Activated CD8-positive, alpha-beta memory T cell treated with anti-CD3 and anti-CD28 coated beads for 1 hour (primary cell): ENCODE measurements around the gene B2M.
"Not testable (repeated sequence)": the region's sequence is repeated elsewhere in the genome, so short reads cannot be mapped to it uniquely, and the experiment has no call there.

ENCODE experiments used
- DNase-seq, 2 donors: peaks; one replicate each; pipeline ENCODE4 v3.0.0-alpha.2; 2020; ENCODE audit warnings: low read depth in 1 of 2; ENCODE audit errors: extremely low read depth in 1 of 2

B2M gene

DNA sequence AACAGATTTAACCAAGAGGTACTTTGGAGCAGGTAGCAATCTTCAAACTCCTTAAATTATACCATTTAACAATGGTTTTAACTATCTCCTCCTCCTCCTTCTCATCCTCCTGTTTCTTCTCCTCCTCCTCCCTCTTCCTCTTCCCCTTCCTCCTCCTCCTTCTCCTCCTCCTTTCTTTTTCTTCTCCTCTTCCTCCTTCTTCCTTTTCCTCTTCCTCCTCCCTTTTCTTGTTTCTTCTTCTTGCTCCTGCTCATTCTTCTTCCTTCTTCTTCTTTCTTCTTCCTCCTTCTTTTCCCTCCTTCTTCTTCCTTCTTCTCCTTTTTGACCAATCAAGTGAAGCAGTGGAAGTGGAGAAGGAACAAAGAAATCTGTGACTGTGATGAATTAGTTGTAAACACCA, 14.3 kb upstream of the B2M start:
- DNase-seq: no peak

DNA sequence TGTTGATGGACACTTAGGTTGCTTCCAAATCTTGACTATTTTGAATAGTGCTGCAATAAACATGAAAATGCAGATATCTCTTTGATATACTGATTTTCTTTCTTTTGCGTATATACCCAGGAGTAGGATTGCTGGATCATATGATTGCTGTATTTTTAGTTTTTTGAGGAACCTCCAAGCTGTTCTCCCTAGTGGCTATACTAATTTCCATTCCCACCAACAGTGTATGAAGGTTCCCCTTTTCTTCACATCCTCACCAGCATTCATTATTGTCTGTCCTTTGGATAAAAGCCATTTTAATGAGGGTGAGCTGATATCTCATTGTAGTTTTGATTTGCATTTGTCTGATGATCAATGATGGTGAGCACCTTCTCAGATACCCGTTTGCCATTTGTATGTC, 12.7 kb upstream of the B2M start:
- DNase-seq: no peak

DNA sequence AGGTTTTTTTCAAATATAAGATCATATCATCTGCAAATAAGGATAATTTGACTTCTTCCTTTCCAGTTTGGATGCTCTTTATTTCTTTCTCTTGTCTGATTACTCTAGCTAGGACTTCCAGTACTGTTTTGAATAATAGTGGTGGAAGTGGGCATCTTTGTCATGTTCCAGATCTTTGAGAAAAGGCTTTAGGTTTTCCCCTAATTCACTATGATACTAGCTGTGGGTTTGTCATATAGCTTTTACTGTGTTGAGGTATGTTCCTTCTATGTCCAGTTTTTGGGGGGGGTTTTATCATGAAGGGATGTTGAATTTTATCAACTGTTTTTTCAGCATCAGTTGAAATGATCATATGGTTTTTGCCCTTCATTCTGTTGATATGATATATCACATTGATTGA, 10.6 kb upstream of the B2M start:
- DNase-seq: not testable (repeated sequence)

DNA sequence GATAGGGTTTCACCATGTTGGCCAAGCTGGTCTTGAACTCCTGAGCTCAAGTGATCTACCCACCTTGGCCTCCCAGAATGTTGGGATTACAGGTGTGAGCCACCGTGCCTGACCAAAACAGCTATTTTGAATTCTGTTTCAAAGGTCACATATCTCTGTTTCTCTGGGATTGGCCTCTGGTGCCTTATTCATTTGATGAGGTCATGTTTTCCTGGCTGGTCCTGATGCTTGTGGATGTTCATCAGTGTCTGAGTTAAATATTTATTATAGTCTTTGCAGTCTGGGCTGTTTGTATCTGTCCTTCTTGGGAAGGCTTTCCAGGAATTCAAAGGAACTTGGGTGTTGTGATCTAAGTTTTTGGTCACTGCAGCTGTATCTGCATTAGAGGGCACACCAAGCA, 5.3 kb upstream of the B2M start:
- no peak for DNase-seq

DNA sequence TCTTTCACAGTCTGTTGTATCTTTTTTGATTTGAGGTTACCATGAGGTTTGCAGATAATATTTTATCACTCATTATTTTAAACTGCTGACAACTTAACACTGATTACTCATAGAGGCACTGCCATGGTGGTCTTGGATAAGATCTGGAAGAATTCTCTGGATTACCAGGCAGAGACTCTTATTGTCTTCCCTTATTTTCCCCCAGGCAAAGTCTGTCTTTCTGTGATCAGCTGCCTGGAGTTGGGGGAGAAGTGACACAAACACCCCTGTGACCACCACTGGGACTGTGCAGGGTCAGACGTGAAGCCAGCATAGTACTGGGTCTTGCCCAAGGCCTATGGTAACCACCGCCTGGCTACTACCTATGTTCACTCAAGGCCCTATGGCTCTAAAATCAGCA, 4.9 kb upstream of the B2M start:
- DNase-seq: no peak

DNA sequence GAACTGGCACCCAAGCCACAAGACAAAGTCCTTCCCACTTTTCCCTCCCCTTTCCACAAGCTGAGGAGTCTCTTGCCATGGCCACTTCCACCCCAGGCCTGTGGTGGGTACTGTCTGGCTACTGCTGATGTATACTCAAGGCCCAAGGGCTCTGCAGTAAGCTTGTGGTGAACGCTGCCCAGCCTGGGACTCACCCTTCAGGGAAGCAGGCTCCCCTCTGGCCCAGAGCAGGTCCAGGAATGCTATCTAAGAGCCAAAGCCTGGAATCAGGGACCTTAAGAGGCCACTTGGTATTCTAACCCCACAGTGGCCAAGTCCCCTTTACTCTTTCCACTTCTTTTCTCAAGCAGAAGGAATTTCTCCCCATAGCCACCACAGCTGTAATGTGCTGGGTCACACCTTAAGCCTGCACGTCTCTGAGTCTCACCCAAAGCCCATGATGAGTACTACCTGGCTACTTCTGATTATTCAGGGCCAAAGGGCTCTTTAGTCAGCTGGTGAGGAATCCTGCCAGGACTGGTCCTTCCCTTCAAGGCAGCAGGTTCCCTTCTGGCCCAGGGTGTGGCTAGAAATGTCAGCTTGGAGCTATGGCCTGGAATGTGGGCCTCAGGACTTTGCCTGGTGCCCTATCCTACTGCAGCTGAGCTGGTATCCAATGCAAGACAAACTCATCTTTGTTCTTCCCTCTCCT, 4.2 kb upstream of the B2M start:
- no peak for DNase-seq

DNA sequence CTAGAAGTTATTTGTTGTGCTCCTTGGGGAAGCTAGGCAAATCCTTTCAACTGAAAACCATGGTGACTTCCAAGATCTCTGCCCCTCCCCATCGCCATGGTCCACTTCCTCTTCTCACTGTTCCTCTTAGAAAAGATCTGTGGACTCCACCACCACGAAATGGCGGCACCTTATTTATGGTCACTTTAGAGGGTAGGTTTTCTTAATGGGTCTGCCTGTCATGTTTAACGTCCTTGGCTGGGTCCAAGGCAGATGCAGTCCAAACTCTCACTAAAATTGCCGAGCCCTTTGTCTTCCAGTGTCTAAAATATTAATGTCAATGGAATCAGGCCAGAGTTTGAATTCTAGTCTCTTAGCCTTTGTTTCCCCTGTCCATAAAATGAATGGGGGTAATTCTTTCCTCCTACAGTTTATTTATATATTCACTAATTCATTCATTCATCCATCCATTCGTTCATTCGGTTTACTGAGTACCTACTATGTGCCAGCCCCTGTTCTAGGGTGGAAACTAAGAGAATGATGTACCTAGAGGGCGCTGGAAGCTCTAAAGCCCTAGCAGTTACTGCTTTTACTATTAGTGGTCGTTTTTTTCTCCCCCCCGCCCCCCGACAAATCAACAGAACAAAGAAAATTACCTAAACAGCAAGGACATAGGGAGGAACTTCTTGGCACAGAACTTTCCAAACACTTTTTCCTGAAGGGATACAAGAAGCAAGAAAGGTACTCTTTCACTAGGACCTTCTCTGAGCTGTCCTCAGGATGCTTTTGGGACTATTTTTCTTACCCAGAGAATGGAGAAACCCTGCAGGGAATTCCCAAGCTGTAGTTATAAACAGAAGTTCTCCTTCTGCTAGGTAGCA, 851 bp upstream of the B2M start:
- no peak for DNase-seq

DNA sequence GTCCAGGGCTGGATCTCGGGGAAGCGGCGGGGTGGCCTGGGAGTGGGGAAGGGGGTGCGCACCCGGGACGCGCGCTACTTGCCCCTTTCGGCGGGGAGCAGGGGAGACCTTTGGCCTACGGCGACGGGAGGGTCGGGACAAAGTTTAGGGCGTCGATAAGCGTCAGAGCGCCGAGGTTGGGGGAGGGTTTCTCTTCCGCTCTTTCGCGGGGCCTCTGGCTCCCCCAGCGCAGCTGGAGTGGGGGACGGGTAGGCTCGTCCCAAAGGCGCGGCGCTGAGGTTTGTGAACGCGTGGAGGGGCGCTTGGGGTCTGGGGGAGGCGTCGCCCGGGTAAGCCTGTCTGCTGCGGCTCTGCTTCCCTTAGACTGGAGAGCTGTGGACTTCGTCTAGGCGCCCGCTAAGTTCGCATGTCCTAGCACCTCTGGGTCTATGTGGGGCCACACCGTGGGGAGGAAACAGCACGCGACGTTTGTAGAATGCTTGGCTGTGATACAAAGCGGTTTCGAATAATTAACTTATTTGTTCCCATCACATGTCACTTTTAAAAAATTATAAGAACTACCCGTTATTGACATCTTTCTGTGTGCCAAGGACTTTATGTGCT, 527 bp downstream of the B2M start:
- DNase-seq: peak in 1 of 2 donors; percentile 39

DNA sequence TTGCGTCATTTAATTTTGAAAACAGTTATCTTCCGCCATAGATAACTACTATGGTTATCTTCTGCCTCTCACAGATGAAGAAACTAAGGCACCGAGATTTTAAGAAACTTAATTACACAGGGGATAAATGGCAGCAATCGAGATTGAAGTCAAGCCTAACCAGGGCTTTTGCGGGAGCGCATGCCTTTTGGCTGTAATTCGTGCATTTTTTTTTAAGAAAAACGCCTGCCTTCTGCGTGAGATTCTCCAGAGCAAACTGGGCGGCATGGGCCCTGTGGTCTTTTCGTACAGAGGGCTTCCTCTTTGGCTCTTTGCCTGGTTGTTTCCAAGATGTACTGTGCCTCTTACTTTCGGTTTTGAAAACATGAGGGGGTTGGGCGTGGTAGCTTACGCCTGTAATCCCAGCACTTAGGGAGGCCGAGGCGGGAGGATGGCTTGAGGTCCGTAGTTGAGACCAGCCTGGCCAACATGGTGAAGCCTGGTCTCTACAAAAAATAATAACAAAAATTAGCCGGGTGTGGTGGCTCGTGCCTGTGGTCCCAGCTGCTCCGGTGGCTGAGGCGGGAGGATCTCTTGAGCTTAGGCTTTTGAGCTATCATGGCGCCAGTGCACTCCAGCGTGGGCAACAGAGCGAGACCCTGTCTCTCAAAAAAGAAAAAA, 1.2 kb downstream of the B2M start:
- no peak for DNase-seq

DNA sequence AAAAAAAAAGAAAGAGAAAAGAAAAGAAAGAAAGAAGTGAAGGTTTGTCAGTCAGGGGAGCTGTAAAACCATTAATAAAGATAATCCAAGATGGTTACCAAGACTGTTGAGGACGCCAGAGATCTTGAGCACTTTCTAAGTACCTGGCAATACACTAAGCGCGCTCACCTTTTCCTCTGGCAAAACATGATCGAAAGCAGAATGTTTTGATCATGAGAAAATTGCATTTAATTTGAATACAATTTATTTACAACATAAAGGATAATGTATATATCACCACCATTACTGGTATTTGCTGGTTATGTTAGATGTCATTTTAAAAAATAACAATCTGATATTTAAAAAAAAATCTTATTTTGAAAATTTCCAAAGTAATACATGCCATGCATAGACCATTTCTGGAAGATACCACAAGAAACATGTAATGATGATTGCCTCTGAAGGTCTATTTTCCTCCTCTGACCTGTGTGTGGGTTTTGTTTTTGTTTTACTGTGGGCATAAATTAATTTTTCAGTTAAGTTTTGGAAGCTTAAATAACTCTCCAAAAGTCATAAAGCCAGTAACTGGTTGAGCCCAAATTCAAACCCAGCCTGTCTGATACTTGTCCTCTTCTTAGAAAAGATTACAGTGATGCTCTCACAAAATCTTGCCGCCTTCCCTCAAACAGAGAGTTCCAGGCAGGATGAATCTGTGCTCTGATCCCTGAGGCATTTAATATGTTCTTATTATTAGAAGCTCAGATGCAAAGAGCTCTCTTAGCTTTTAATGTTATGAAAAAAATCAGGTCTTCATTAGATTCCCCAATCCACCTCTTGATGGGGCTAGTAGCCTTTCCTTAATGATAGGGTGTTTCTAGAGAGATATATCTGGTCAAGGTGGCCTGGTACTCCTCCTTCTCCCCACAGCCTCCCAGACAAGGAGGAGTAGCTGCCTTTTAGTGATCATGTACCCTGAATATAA, 2.0 kb downstream of the B2M start:
- no peak for DNase-seq

DNA sequence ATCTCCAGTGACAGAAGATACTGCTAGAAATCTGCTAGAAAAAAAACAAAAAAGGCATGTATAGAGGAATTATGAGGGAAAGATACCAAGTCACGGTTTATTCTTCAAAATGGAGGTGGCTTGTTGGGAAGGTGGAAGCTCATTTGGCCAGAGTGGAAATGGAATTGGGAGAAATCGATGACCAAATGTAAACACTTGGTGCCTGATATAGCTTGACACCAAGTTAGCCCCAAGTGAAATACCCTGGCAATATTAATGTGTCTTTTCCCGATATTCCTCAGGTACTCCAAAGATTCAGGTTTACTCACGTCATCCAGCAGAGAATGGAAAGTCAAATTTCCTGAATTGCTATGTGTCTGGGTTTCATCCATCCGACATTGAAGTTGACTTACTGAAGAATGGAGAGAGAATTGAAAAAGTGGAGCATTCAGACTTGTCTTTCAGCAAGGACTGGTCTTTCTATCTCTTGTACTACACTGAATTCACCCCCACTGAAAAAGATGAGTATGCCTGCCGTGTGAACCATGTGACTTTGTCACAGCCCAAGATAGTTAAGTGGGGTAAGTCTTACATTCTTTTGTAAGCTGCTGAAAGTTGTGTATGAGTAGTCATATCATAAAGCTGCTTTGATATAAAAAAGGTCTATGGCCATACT, 4.0 kb downstream of the B2M start:
- no peak for DNase-seq

DNA sequence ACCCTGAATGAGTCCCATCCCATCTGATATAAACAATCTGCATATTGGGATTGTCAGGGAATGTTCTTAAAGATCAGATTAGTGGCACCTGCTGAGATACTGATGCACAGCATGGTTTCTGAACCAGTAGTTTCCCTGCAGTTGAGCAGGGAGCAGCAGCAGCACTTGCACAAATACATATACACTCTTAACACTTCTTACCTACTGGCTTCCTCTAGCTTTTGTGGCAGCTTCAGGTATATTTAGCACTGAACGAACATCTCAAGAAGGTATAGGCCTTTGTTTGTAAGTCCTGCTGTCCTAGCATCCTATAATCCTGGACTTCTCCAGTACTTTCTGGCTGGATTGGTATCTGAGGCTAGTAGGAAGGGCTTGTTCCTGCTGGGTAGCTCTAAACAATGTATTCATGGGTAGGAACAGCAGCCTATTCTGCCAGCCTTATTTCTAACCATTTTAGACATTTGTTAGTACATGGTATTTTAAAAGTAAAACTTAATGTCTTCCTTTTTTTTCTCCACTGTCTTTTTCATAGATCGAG, 4.5 kb downstream of the B2M start:
- no peak for DNase-seq

DNA sequence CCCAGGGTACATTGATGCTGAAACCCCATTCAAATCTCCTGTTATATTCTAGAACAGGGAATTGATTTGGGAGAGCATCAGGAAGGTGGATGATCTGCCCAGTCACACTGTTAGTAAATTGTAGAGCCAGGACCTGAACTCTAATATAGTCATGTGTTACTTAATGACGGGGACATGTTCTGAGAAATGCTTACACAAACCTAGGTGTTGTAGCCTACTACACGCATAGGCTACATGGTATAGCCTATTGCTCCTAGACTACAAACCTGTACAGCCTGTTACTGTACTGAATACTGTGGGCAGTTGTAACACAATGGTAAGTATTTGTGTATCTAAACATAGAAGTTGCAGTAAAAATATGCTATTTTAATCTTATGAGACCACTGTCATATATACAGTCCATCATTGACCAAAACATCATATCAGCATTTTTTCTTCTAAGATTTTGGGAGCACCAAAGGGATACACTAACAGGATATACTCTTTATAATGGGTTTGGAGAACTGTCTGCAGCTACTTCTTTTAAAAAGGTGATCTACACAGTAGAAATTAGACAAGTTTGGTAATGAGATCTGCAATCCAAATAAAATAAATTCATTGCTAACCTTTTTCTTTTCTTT, 5.8 kb downstream of the B2M start:
- DNase-seq: no peak

DNA sequence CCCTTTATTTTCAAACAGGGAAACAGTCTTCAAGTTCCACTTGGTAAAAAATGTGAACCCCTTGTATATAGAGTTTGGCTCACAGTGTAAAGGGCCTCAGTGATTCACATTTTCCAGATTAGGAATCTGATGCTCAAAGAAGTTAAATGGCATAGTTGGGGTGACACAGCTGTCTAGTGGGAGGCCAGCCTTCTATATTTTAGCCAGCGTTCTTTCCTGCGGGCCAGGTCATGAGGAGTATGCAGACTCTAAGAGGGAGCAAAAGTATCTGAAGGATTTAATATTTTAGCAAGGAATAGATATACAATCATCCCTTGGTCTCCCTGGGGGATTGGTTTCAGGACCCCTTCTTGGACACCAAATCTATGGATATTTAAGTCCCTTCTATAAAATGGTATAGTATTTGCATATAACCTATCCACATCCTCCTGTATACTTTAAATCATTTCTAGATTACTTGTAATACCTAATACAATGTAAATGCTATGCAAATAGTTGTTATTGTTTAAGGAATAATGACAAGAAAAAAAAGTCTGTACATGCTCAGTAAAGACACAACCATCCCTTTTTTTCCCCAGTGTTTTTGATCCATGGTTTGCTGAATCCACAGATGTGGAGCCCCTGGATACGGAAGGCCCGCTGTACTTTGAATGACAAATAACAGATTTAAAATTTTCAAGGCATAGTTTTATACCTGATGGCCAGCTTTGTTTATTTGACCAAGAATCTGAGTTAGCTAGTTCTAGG, 7.0 kb downstream of the B2M start:
- no peak for DNase-seq

DNA sequence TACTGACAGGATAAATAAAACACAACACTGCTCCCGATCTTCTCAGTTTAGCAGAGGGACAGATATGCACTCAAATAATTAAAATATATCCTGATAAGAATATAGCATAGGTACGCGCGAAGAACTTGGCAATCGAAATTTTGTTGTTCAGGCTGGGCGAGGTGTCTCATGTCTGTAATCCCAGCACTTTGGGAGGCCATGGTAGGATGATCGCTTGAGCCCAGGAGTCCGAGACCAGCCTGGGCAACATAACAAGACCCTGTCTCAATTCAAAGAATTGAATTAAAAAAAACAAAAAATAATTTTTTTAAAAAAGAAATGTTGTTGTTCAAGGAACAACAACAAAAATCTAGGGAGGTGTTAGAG, 7.6 kb downstream of the B2M start:
- no peak for DNase-seq

DNA sequence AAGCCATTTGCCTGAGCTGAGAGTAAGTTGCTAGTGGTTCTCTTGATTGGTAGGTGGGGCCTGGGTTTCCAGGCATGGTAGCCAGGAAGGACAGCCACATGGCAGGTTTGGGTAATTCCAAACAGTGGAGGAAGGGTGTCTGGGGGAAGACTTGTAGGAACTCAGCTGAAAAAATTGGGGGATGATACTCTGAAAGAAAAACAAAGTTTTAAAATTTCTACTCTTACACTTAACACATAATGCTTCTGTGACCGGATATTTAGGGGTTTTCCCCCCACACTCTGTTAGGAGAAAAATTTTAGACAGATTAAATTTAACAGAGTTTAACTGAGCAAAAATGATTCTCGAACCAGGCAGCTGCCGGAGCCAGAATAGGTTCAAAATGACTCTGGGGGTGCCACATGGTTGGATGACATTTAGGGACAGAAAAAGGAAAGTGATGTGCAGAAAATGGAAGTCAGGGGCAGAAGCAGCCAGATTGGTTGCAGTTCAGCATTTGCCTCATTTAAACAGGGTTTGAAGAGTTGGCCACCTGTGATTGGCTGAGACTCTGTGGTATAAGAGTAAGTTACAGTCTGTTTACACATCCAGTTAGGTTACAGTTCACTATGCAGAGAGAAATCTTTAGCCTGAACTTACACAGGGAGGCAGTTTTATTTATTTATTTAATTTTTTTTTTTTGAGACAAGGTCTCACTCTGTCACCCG, 8.1 kb downstream of the B2M start:
- DNase-seq: no peak

DNA sequence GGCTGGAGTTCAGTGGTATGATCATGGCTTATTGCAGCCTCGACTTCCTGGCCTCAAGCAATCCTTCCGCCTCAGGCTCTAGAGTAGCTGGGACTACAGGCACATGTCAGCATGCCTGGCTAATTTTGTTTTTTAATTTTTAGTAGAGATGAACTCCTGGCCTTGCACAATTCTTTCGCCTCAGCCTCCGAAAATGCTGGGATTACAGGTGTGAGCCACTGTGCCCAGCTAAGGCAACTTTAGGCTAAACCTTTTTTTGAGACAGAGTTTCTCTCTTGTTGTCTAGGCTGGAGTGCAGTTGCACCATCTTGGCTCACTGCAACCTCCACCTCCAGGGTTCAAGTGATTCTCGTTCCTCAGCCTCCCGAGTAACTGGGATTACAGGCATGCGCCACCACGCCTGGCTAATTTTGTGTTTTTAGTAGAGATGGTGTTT, 8.7 kb downstream of the B2M start:
- DNase-seq: not testable (repeated sequence)
